Measurements from ENCODE around the gene ZBTB25. TPM values are rescaled to one million over a fixed set of nuclear protein-coding genes. Genes with fewer than 3 reads are reported as not detected.

The ZBTB25 gene
- total and polyA plus RNA-seq, 12 donors, result 4.4 to 17.2 (median 11.0) TPM

GRCh38 chr14:64531567-64531966, 27.9 kb upstream of the ZBTB25 start:
- H3K9me3 ChIP-seq (replicated peaks in 1 of 3), result no peaks in the 10 kb centered on the region
- H3K27ac ChIP-seq, result no peak overlapping the region
- intact Hi-C loops (cut with DNase I), result no loop called here
- 71 to 86% (median 78%) methylated on average over 2 of the region's 2 CpGs for WGBS, 4 donors
- no peak for DNase-seq
- no peak overlapping the region for H3K4me3 ChIP-seq
- no peaks in the 10 kb centered on the region for H3K36me3 ChIP-seq (replicated peaks in 1 of 2)
- H3K4me1 ChIP-seq (replicated peaks in 1 of 2), result no peaks in the 10 kb centered on the region
- H3K27me3 ChIP-seq, result no peaks in the 10 kb centered on the region
- TF ChIP-seq CTCF (IDR thresholded peaks at IDR 0.05) (no peak), POLR2A (IDR thresholded peaks at IDR 0.05) (no peak)

GRCh38 chr14:64525354-64525753, 21.7 kb upstream of the ZBTB25 start:
- H3K36me3 ChIP-seq (replicated peaks in 1 of 2), result peaks cover 0 to 12% of the 10 kb centered on the region in 2 donors
- DNase-seq, result no peak
- TF ChIP-seq CTCF (IDR thresholded peaks at IDR 0.05) (no peak), POLR2A (IDR thresholded peaks at IDR 0.05) (no peak)

GRCh38 chr14:64522591-64523355, 19.1 kb upstream of the ZBTB25 start:
- no peak for DNase-seq
- no peaks in the 10 kb centered on the region for H3K4me1 ChIP-seq (replicated peaks in 1 of 2)
- peaks cover 0 to 12% of the 10 kb centered on the region in 2 donors for H3K36me3 ChIP-seq (replicated peaks in 1 of 2)
- H3K27me3 ChIP-seq, result no peaks in the 10 kb centered on the region
- WGBS, 4 donors, result 89 to 93% (median 89%) methylated on average over 9 of the region's 9 CpGs
- H3K4me3 ChIP-seq, result no peak overlapping the region
- TF ChIP-seq CTCF (IDR thresholded peaks at IDR 0.05) (no peak), POLR2A (IDR thresholded peaks at IDR 0.05) (no peak)
- intact Hi-C loops (cut with DNase I), result no loop called here
- H3K9me3 ChIP-seq (replicated peaks in 1 of 3), result no peaks in the 10 kb centered on the region
- H3K27ac ChIP-seq, result no peak overlapping the region

More at GRCh38 chr14:64525354-64525753, 21.7 kb upstream of the ZBTB25 start:
- intact Hi-C loops (cut with DNase I), result no loop called here
- Histone ChIP-seq H3K4me3 (no peak overlapping the region), H3K27ac (no peak overlapping the region), H3K4me1 (replicated peaks in 1 of 2) (no peaks in the 10 kb centered on the region), H3K9me3 (replicated peaks in 1 of 3) (no peaks in the 10 kb centered on the region), H3K27me3 (no peaks in the 10 kb centered on the region)
- WGBS, 4 donors, result 92 to 98% (median 95%) methylated on average over 2 of the region's 2 CpGs

- Histone ChIP-seq H3K36me3 (replicated peaks in 1 of 2) (peaks cover 0 to 12% of the 10 kb centered on the region in 2 donors), H3K4me3 (no peak overlapping the region), H3K27me3 (no peaks in the 10 kb centered on the region), H3K27ac (no peak overlapping the region), H3K9me3 (replicated peaks in 1 of 3) (no peaks in the 10 kb centered on the region), H3K4me1 (replicated peaks in 1 of 2) (no peaks in the 10 kb centered on the region)
- intact Hi-C loops (cut with DNase I), result no loop called here
- no peak for DNase-seq
- no peak for TF ChIP-seq POLR2A (IDR thresholded peaks at IDR 0.05)
- no peak for TF ChIP-seq CTCF (IDR thresholded peaks at IDR 0.05)
- WGBS, 4 donors, result 88 to 94% (median 90%) methylated on average over 4 of the region's 4 CpGs
These were observed 17.1 kb upstream of the ZBTB25 start for GRCh38 chr14:64520699-64521098.

Data from adrenal gland (tissue), 12 donors.